SH-SY5Y (cell line): ENCODE results near the gene ADD1.

Source experiments
- GATA2 ChIP-seq: IDR thresholded peaks from 2 replicates; pipeline ENCODE4 v1.6.1; 2011; ENCODE audit warnings: mild to moderate bottlenecking, low read depth, low read length
- GATA3 ChIP-seq: IDR thresholded peaks from 2 replicates; pipeline ENCODE4 v1.6.1; 2011; ENCODE audit warnings: low read depth, mild to moderate bottlenecking, low read length, moderate library complexity

- TF ChIP-seq GATA3 (no peak), GATA2 (no peak)
Observed at GRCh38 chr4:2836391-2836859, 7.2 kb upstream of the ADD1 start.
